Right cardiac atrium (tissue), 5 donors: ENCODE results near the gene GRM7. TPM values are rescaled to one million over a fixed set of nuclear protein-coding genes. Genes with fewer than 3 reads are reported as not detected.
A peak's percentile ranks its signal among the peaks of the same experiment; 100 is the strongest.

Experiments used
- ATAC-seq, 2 donors: fragments of 200-7000 bp; cut with Tn5 transposase; one replicate each; pipeline versions ENCODE4 v1.8.0 to v1.9.1; 2020; ENCODE audit warnings: moderate library complexity in 2 of 2, mild to moderate bottlenecking in 1 of 2
- DNase-seq, 3 donors: peaks; one replicate each; pipeline ENCODE4 v3.0.0-alpha.2; 2020
- H3K27ac ChIP-seq: one replicate; pipeline ENCODE4 v1.5.1; 2013; ENCODE audit warnings: mild to moderate bottlenecking, low read length, control low read depth, moderate library complexity
- H3K27me3 ChIP-seq: one replicate; pipeline ENCODE4 v1.6.1; 2013; ENCODE audit not compliant: control insufficient read depth, insufficient read depth
- H3K4me1 ChIP-seq: one replicate; pipeline ENCODE4 v1.6.1; 2013; ENCODE audit warnings: low read length; ENCODE audit not compliant: control insufficient read depth, insufficient read depth
- H3K4me3 ChIP-seq: one replicate; pipeline ENCODE4 v1.5.1; 2013; ENCODE audit warnings: low read length, control low read depth
- H3K9me3 ChIP-seq: one replicate; pipeline ENCODE4 v1.6.1; 2013; ENCODE audit warnings: low read length; ENCODE audit not compliant: control insufficient read depth
- WGBS: extraction: QIAGEN DNeasy Blood & Tissue Kit; methylation state at CpG from one replicate; pipeline ENCODE4 v1.1.7; 2013; 5-methylcytosine and 5-hydroxymethylcytosine counted together
- intact Hi-C, 4 donors: fragments of 100-400 bp; cut with DNase I; formaldehyde crosslinking; loops; one replicate each; pipeline versions ENCODE4 v1.11.0 to v1.14.0; 2022 to 2023
- polyA plus RNA-seq: library from polyadenylated mRNA; stranded (reverse); fragments of 200-250 nt; gene quantifications from one replicate; pipeline ENCODE4 v1.2.3, GENCODE V29; 2013
- total RNA-seq, 4 donors: library from RNA; stranded (reverse); fragmentation: NEBNext Ultra II Directional; extraction: Animal tissue kit (Norgen Biotek cat#: 25700); gene quantifications; one replicate each; pipeline ENCODE4 v1.2.1, GENCODE V29; 2021
- donor health status: healthy with polysubstance abuse.
- donor health status: DM: no; HTN: yes; CAD: no.
- donor health status: DM: no; HTN: no; CAD: no.
- donor health status: DM: no; HTN: yes; CAD: no; lungs with severe emphysema.
- donor health status: DM: yes; HTN: yes; CAD: no.

Gene GRM7
- total and polyA plus RNA-seq, 5 donors = not detected

GRCh38 chr3:7272203-7272602, 411.3 kb downstream of the GRM7 start:
- no peak overlapping the region for H3K27ac ChIP-seq
- DNase-seq (no peak), ATAC-seq (no peak)
- intact Hi-C loops = no loop called here
- H3K27me3 ChIP-seq = no peaks in the 10 kb centered on the region
- WGBS = 79% methylated on average over 1 of the region's 1 CpG
- H3K4me1 ChIP-seq = peaks cover 1% of the 10 kb centered on the region
- no peaks in the 10 kb centered on the region for H3K9me3 ChIP-seq
- H3K4me3 ChIP-seq = no peak overlapping the region

DNA sequence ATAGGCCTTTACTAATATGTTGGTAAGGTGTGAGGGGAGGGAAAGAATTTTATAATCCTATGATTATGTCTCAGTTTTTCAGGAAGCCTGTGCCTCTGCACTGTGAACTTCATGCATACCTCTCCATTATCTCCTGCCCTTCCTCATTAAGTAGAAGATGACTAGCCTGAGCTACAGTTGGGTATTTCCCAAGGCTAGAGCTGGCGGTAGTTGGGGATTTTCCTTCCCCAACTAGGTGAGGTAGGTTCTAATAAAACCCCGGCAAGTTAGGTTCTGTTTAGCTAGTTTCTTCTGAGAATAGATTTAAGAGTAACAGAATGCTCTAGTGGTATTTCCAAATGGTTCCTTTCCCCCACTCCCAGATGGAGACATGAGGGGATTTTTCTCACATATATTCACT, 414.5 kb downstream of the GRM7 start:
- Histone ChIP-seq H3K4me1 (peaks cover 1% of the 10 kb centered on the region), H3K4me3 (no peak overlapping the region), H3K27me3 (no peaks in the 10 kb centered on the region), H3K27ac (no peak overlapping the region), H3K9me3 (no peaks in the 10 kb centered on the region)
- WGBS = 90% methylated on average over 2 of the region's 2 CpGs
- no peak for DNase-seq
- no peak for ATAC-seq
- intact Hi-C loops = no loop called here

GRCh38 chr3:7280318-7280717, 419.4 kb downstream of the GRM7 start:
- no peak overlapping the region for H3K4me3 ChIP-seq
- ATAC-seq (no peak), DNase-seq (no peak)
- intact Hi-C loops = loop anchor here in 1 of 4 donors (10.0 kb wide), 1 partner anchor 264 kb away; no protein-coding TSS in a partner anchor
- no peaks in the 10 kb centered on the region for H3K27me3 ChIP-seq
- H3K27ac ChIP-seq = no peak overlapping the region
- WGBS = 86% methylated on average over 4 of the region's 4 CpGs
- H3K4me1 ChIP-seq = no peaks in the 10 kb centered on the region
- H3K9me3 ChIP-seq = no peaks in the 10 kb centered on the region

DNA sequence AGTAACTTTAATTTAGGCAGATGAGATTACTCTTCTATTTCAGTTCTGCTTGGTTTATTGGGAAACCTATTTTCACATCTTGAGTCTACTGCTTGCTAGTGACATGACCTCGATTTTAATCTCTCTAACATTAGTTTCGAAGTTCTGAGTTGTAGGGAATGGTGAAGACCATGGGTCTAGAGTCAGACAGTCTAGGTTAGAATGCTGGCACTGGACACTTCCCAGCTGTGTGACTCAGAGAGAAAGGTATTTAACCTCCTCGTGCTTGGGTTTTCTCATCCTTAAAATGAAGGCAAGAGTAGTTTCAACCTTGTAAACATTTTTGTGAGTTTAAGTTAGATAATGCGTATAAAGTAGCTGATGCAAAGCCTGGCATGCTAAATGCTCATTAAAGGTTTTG, 422.1 kb downstream of the GRM7 start:
- WGBS = 77% methylated on average over 4 of the region's 4 CpGs
- intact Hi-C loops = loop anchor here in 1 of 4 donors (10.0 kb wide), 1 partner anchor 262 kb away; no protein-coding TSS in a partner anchor
- Histone ChIP-seq H3K4me3 (no peak overlapping the region), H3K4me1 (no peaks in the 10 kb centered on the region), H3K27me3 (no peaks in the 10 kb centered on the region), H3K27ac (no peak overlapping the region), H3K9me3 (no peaks in the 10 kb centered on the region)
- ATAC-seq = no peak
- no peak for DNase-seq

DNA sequence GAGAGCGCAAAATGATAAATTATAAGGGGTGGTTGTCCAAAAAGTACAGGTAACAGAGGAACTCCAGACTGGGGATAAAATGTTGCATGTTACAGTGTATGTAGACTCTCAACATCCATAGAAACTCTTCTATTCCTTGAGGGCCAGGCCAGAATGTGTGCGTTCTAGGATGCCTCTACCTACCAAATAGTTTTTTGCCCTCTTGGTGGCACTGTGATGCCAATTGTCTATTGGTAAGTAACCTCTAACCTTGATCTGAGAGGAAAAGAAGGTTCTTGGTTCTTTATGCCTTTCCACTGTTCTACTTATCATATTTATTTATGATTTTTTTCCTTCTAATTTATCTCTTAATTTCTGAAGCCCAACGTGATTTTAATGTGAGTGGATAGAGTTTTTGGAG, 424.6 kb downstream of the GRM7 start:
- no peak overlapping the region for H3K27ac ChIP-seq
- no peaks in the 10 kb centered on the region for H3K4me1 ChIP-seq
- DNase-seq = no peak
- H3K9me3 ChIP-seq = no peaks in the 10 kb centered on the region
- WGBS = 59% methylated on average over 3 of the region's 3 CpGs
- no peak overlapping the region for H3K4me3 ChIP-seq
- ATAC-seq = peak; percentile 52 to 64
- no peaks in the 10 kb centered on the region for H3K27me3 ChIP-seq
- intact Hi-C loops = loop anchor here in 1 of 4 donors (10.0 kb wide), 1 partner anchor 259 kb away; no protein-coding TSS in a partner anchor

- ATAC-seq = no peak
Observed at GRCh38 chr3:7288133-7288532, 427.2 kb downstream of the GRM7 start.

GRCh38 chr3:7289121-7289520, 428.2 kb downstream of the GRM7 start:
- Histone ChIP-seq H3K27me3 (no peaks in the 10 kb centered on the region), H3K4me3 (no peak overlapping the region), H3K9me3 (no peaks in the 10 kb centered on the region), H3K4me1 (no peaks in the 10 kb centered on the region), H3K27ac (no peak overlapping the region)
- intact Hi-C loops = loop anchor here in 1 of 4 donors (10.0 kb wide), 1 partner anchor 256 kb away; no protein-coding TSS in a partner anchor
- ATAC-seq (no peak), DNase-seq (no peak)
- WGBS = 64% methylated on average over 1 of the region's 1 CpG

More at GRCh38 chr3:7288133-7288532, 427.2 kb downstream of the GRM7 start:
- WGBS = 75% methylated on average over 3 of the region's 3 CpGs
- DNase-seq = no peak
- no peak overlapping the region for H3K4me3 ChIP-seq
- no peaks in the 10 kb centered on the region for H3K27me3 ChIP-seq
- intact Hi-C loops = loop anchor here in 1 of 4 donors (10.0 kb wide), 1 partner anchor 257 kb away; no protein-coding TSS in a partner anchor
- H3K9me3 ChIP-seq = no peaks in the 10 kb centered on the region
- H3K27ac ChIP-seq = no peak overlapping the region
- no peaks in the 10 kb centered on the region for H3K4me1 ChIP-seq

GRCh38 chr3:7290077-7290825, 429.3 kb downstream of the GRM7 start:
- 66% methylated on average over 1 of the region's 1 CpG for whole genome bisulfite sequencing
- no peak overlapping the region for H3K4me3 ChIP-seq

DNA sequence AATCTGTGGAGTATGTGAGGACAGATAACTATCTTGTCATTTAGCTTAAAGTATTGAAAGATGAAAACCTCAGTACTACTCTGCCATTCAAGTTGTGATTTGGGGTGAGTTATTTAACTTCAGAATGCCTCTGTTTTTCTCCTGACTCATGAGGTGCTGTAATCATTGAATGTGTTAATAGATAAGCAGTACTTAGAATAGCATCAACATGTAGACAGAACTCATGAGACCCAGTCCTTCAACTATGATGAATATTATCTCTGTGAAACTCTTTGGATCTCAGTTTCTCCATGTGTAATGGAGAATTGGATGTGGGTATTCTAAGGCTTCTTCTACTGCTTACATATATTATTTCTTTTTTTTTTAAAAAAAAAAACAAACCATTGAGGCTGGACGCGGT, 431.4 kb downstream of the GRM7 start:
- Histone ChIP-seq H3K27ac (no peak overlapping the region), H3K9me3 (no peaks in the 10 kb centered on the region), H3K27me3 (no peaks in the 10 kb centered on the region), H3K4me3 (no peak overlapping the region), H3K4me1 (no peaks in the 10 kb centered on the region)
- WGBS = 95% methylated on average over 2 of the region's 2 CpGs
- ATAC-seq = peak; percentile 52 to 62
- DNase-seq = no peak
- intact Hi-C loops = no loop called here

More at GRCh38 chr3:7290077-7290825, 429.3 kb downstream of the GRM7 start:
- DNase-seq (no peak), ATAC-seq (peak in 1 of 2 donors; percentile 73)
- no peaks in the 10 kb centered on the region for H3K9me3 ChIP-seq
- H3K4me1 ChIP-seq = no peaks in the 10 kb centered on the region
- no peak overlapping the region for H3K27ac ChIP-seq
- intact Hi-C loops = no loop called here
- H3K27me3 ChIP-seq = no peaks in the 10 kb centered on the region

GRCh38 chr3:7293286-7293685, 432.4 kb downstream of the GRM7 start:
- Histone ChIP-seq H3K27ac (no peak overlapping the region), H3K4me3 (no peak overlapping the region), H3K9me3 (no peaks in the 10 kb centered on the region), H3K4me1 (no peaks in the 10 kb centered on the region), H3K27me3 (no peaks in the 10 kb centered on the region)
- DNase-seq (no peak), ATAC-seq (peak; percentile 86 to 95)
- WGBS = 65% methylated on average over 7 of the region's 7 CpGs
- intact Hi-C loops = no loop called here

DNA sequence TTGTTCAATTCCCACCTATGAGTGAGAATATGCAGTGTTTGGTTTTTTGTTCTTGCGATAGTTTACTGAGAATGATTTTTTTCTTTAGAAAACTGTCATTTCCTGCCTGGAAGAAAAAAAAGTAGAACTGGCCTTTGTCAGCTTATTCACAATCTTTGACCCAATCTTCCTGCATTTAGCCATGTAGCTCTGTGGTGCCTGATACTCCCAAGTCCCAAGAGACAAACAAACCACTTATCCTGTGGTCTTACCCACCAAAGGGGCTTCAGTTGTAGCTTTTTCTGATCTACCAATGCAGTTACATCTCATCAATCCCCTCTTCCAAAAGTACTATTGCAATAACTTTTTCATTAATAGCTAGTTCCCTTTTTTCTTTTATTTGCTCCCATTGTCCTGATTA, 444.6 kb downstream of the GRM7 start:
- Histone ChIP-seq H3K4me3 (no peak overlapping the region), H3K27ac (no peak overlapping the region), H3K9me3 (no peaks in the 10 kb centered on the region), H3K4me1 (peaks cover 2% of the 10 kb centered on the region), H3K27me3 (no peaks in the 10 kb centered on the region)
- DNase-seq (no peak), ATAC-seq (no peak)
- intact Hi-C loops = no loop called here
- 65% methylated on average over 1 of the region's 1 CpG for WGBS
